NCI-H2196 treated with DMSO at 0.1 percent for 48 hours (cell line): ENCODE results near the gene MOCOS.

Experiments
- DNase-seq: peaks from one replicate; lab custom pipeline; 2025; ENCODE audit not compliant: unreplicated experiment; lab: John Stamatoyannopoulos, UW

The MOCOS gene

DNA sequence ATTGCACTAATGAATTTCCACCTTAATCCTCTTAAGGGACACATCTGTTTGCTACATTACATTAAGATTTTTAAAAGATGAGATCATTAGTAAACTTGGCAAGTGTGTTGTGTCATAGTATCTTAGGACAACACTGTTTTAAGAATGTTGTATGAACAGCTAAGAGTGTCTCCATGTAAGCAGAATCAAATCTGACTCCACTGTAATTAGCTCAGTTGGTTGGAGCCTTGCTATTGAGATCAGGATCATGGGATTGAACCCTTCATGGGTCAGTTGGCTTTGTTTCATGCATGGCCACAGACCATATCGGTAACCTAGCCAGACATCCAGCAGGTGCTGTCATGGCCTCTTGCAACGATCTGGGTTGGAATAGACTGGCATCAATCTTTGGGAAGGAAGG is 115.4 kb downstream of the MOCOS start:
- no peak for DNase-seq

- DNase-seq: no peak
These were observed 116.0 kb downstream of the MOCOS start for GRCh38 chr18:36303211-36303844.

DNA sequence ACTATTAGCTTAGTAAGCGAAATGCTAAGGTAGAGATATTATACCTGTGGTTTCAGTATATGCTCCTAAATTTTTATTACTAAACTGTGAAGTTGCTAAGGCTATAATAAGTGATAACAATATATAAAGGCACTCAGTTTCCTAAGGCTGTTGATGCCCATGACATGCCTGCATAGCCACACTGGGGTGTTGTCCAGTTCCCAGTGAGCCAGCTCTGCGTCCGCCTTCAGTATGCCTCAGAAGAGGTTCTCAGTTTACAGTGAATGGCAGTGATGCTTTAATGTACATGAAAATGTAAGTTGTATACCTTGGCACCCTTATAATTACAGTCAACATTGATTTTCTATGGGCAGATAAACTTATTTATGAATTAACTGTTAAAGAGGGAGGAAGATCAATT is 117.4 kb downstream of the MOCOS start:
- no peak for DNase-seq

- DNase-seq: no peak
These were observed 118.1 kb downstream of the MOCOS start for GRCh38 chr18:36305375-36305774.

DNA sequence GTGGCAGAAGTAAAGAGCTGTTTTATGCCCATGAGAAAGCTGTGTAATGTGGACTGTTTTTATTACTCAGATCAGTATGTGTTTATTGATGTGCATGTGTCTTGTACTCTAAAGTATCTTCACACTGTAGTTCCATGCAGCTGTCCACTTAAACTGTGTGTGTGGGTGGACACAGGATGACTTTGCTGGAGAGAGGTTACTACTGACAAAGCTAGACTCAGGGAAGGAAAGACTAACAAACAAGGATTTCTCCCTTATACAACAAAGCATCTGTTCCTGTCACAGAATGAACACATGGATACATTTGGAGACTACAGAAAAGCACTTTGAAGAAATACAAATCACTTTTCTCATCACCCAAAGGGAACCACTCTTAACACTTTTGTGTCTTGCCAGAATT is 120.2 kb downstream of the MOCOS start:
- no peak for DNase-seq

GRCh38 chr18:36308711-36309435 is 121.6 kb downstream of the MOCOS start:
- DNase-seq: no peak

GRCh38 chr18:36309436-36310391 is 122.4 kb downstream of the MOCOS start:
- DNase-seq: no peak

- no peak for DNase-seq
These were observed 123.8 kb downstream of the MOCOS start for GRCh38 chr18:36311026-36311570.

- DNase-seq: no peak
These were observed 125.6 kb downstream of the MOCOS start for GRCh38 chr18:36312806-36313395.

GRCh38 chr18:36314098-36314497 is 126.8 kb downstream of the MOCOS start:
- no peak for DNase-seq

DNA sequence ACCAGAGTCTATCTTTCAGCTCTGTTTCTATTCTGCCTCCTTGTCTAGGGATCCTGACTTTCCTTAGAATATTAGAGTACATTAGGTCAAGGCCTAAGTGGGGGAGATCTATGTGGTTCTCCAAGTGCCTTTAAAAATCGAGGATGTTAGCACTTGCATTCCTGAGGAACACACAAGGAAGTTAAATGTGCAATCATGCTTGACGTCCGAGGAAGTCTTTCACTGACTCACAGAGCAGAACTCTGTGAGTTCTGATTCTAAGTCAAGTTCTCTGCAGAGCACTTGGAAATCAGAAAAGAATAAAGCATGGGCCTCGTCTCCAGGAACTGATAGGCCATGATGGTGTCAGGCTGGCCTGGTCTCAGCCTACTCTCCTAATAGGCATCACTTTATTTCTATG is 127.5 kb downstream of the MOCOS start:
- DNase-seq: no peak

DNA sequence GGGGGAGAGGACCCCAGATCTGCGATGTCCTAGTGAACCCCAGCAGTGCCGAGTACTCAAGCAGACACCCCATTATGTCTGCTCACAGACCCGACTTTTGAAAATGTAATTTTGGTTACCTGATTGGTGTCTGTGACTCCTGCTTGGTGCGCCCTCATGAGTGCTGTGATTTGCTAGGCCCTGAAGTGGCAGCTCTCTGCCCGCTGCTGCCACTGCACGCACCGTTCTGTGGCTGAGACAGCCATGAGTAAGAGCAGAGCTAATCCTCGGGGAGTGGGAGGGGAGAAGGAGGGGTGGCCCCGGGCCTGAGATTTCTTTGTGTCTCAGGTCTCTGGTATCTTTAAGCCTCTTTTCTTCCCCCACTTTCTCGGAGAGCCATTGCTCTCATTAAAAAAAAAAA is 128.4 kb downstream of the MOCOS start:
- no peak for DNase-seq

GRCh38 chr18:36316246-36316645 is 128.9 kb downstream of the MOCOS start:
- DNase-seq: no peak
